Mucosa of gallbladder (tissue), 1 donor: ENCODE data around the gene TIPRL. TPM values are rescaled to one million over a fixed set of nuclear protein-coding genes. Genes with fewer than 3 reads are reported as not detected.

Source experiments
- total RNA-seq: library from RNA; stranded (reverse); gene quantifications from one replicate; pipeline ENCODE4 v1.2.1, GENCODE V29; 2021
- donor health status: DM: no; HTN: no; CAD: no.

Gene TIPRL
- total RNA-seq, 1 donor from 2014 or later = 30.3 TPM

Other genes with a start within 250 kb of the TIPRL start
- gene DCAF6, start 242.3 kb upstream of the TIPRL start, total RNA-seq = 63.9 TPM
- gene MPC2, start 241.9 kb upstream of the TIPRL start, total RNA-seq = 212 TPM
- 13.9 TPM for gene GPR161, start 42.0 kb upstream of the TIPRL start, total RNA-seq
- gene SFT2D2, start 47.0 kb downstream of the TIPRL start, total RNA-seq = 67.8 TPM
- gene TBX19, start 101.9 kb downstream of the TIPRL start, total RNA-seq = 3.4 TPM